K562 (cell line): ENCODE data around the gene EPHA10. TPM values are rescaled to one million over a fixed set of nuclear protein-coding genes. Genes with fewer than 3 reads are reported as not detected.
A peak's percentile ranks its signal among the peaks of the same experiment; 100 is the strongest.

Source experiments
- CBX1 ChIP-seq: sonication (generic); IDR thresholded peaks from 2 replicates; pipeline ENCODE4 v1.6.1; 2016; ENCODE audit warnings: antibody characterized with exemption, low read depth, mild to moderate bottlenecking
- ETV5 ChIP-seq: sonication (generic); formaldehyde crosslinking; IDR thresholded peaks from 2 replicates; pipeline ENCODE4 v1.4.0; 2020; ENCODE audit warnings: low read depth, mild to moderate bottlenecking, missing genetic modification reagents
- KDM5B ChIP-seq: fragments of 200-600 bp; sonication (generic); IDR thresholded peaks from 2 replicates; pipeline ENCODE4 v1.6.1; 2012; ENCODE audit warnings: low read depth, mild to moderate bottlenecking, moderate library complexity, low read length, control low read depth, inconsistent platforms; ENCODE audit not compliant: insufficient replicate concordance
- MBD2 ChIP-seq: sonication (generic); IDR thresholded peaks from 2 replicates; pipeline ENCODE4 v1.6.1; 2016; ENCODE audit warnings: low read depth, borderline replicate concordance
- MYBL2 ChIP-seq, 2 experiments: fragments of 450-650 bp in 1 of 2; sonication (generic) in 1 of 2; formaldehyde crosslinking in 1 of 2; IDR thresholded peaks; 2 replicates each; pipeline versions ENCODE4 v1.6.1 to v1.8.1; 2017 to 2022; ENCODE audit warnings: borderline replicate concordance in 1 of 2, inconsistent platforms in 1 of 2, low read depth in 1 of 2, mild to moderate bottlenecking in 1 of 2, missing genetic modification reagents in 1 of 2, moderate library complexity in 1 of 2
- MYNN ChIP-seq, 2 experiments: sonication (generic); formaldehyde crosslinking in 1 of 2; IDR thresholded peaks; 2 replicates each; pipeline versions ENCODE4 v1.5.0 to v1.6.1; 2016 to 2020; ENCODE audit warnings: antibody characterized with exemption in 1 of 2, missing genetic modification reagents in 1 of 2
- NEUROD1 ChIP-seq: fragments of 150-350 bp; IDR thresholded peaks from 2 replicates; pipeline ENCODE4 v1.6.1; 2014; ENCODE audit warnings: borderline replicate concordance, low read length, low read depth; ENCODE audit not compliant: partially characterized antibody
- NONO ChIP-seq, 2 experiments: fragments of 200-400 bp in 1 of 2; fragments of 450-650 bp in 1 of 2; formaldehyde crosslinking in 1 of 2; IDR thresholded peaks; 2 replicates each; pipeline ENCODE4 v1.6.1; 2017; ENCODE audit warnings: low read depth in 2 of 2, mild to moderate bottlenecking in 2 of 2, moderate library complexity in 2 of 2, low read length in 1 of 2
- POLR2A ChIP-seq: fragments of 450-650 bp; conservative IDR thresholded peaks from 2 replicates; pipeline ENCODE4 v1.6.1; 2016
- POU5F1 ChIP-seq: fragments of 150-350 bp; IDR thresholded peaks from 2 replicates; pipeline ENCODE4 v1.6.1; 2014; ENCODE audit warnings: borderline replicate concordance, low read length, low read depth, mild to moderate bottlenecking; ENCODE audit not compliant: partially characterized antibody
- RB1 ChIP-seq: fragments of 450-650 bp; IDR thresholded peaks from 2 replicates; pipeline ENCODE4 v1.6.1; 2017; ENCODE audit warnings: low read depth, mild to moderate bottlenecking
- RBBP5 ChIP-seq: fragments of 200-600 bp; sonication (generic); IDR thresholded peaks from 2 replicates; pipeline ENCODE4 v1.6.1; 2012; ENCODE audit warnings: borderline replicate concordance, mild to moderate bottlenecking, low read length, control low read depth, inconsistent platforms; ENCODE audit not compliant: insufficient read depth, poor library complexity, severe bottlenecking
- SIX5 ChIP-seq, 2 experiments: IDR thresholded peaks; 2 replicates each; pipeline ENCODE4 v1.6.1; 2011; ENCODE audit warnings: low read length in 2 of 2, borderline replicate concordance in 1 of 2, low read depth in 1 of 2, mild to moderate bottlenecking in 1 of 2, moderate library complexity in 1 of 2; ENCODE audit not compliant: insufficient read depth in 1 of 2
- SPI1 ChIP-seq: IDR thresholded peaks from 2 replicates; pipeline ENCODE4 v1.6.1; 2011; ENCODE audit warnings: low read depth, low read length, control low read depth, borderline replicate concordance
- SUPT5H ChIP-seq: fragments of 450-650 bp; IDR thresholded peaks from 2 replicates; pipeline ENCODE4 v1.6.1; 2016
- TOE1 ChIP-seq, 2 experiments: fragments of 450-650 bp in 1 of 2; sonication (generic) in 1 of 2; formaldehyde crosslinking in 1 of 2; IDR thresholded peaks; 2 replicates each; pipeline versions ENCODE4 v1.7.1 to v1.8.0; 2016 to 2022; ENCODE audit warnings: borderline replicate concordance in 2 of 2, mild to moderate bottlenecking in 2 of 2, antibody characterized with exemption in 1 of 2, inconsistent platforms in 1 of 2, low read depth in 1 of 2, missing genetic modification reagents in 1 of 2, moderate library complexity in 1 of 2
- ZNF785 ChIP-seq: fragments of 250-450 bp; sonication (Bioruptor Pico); IDR thresholded peaks from 2 replicates; pipeline ENCODE4 v1.4.0; 2020; ENCODE audit warnings: mild to moderate bottlenecking
- polyA plus RNA-seq, 8 experiments: library from polyadenylated mRNA; depleted of rRNA in 4 of 8; stranded (reverse) in 5 of 8; unstranded in 3 of 8; fragments of >200 nt; fragmentation: Nextera tagmentation in 2 of 8; fragmentation: Illumina TruSeq in 1 of 8; extraction: Ambion mirVana in 2 of 8; extraction: Trizol in 1 of 8; gene quantifications; 2 replicates each; pipeline versions ENCODE4 v1.2.1 to v1.2.3, GENCODE V29; 2011 to 2014; ENCODE audit warnings: inconsistent platforms in 1 of 8, missing spikeins in 1 of 8
- total RNA-seq, 7 experiments: library from RNA; depleted of rRNA in 6 of 7; stranded (reverse); fragments of >200 nt in 6 of 7; fragmentation: Illumina TruSeq in 2 of 7; extraction: Trizol in 2 of 7; gene quantifications; 2 replicates each; pipeline versions ENCODE4 v1.2.1 to v1.2.3, GENCODE V29; 2011 to 2021; ENCODE audit warnings: low replicate concordance in 1 of 7
- TF ChIP-seq, protein P1 (sequence below), 2 experiments: fragments of 450-650 bp; conservative IDR thresholded peaks; 2 replicates each; pipeline ENCODE4 v1.6.1; 2017; ENCODE audit warnings: mild to moderate bottlenecking in 2 of 2, moderate library complexity in 2 of 2
- TF ChIP-seq, protein P2 (sequence below): conservative IDR thresholded peaks from 2 replicates; pipeline ENCODE4 v1.6.1; 2011; ENCODE audit warnings: low read depth, mild to moderate bottlenecking, low read length; ENCODE audit not compliant: control insufficient read depth
- TF ChIP-seq, protein P3 (sequence below): sonication (generic); formaldehyde crosslinking; IDR thresholded peaks from 2 replicates; pipeline ENCODE4 v1.8.0; 2022; ENCODE audit warnings: mild to moderate bottlenecking, missing genetic modification reagents

The EPHA10 gene
- total and polyA plus RNA-seq, 9 of the 15 experiments (the other 6 are each of a cell fraction or from before 2014, with no cell fraction given), result 0.03 TPM; not detected in 8

DNA sequence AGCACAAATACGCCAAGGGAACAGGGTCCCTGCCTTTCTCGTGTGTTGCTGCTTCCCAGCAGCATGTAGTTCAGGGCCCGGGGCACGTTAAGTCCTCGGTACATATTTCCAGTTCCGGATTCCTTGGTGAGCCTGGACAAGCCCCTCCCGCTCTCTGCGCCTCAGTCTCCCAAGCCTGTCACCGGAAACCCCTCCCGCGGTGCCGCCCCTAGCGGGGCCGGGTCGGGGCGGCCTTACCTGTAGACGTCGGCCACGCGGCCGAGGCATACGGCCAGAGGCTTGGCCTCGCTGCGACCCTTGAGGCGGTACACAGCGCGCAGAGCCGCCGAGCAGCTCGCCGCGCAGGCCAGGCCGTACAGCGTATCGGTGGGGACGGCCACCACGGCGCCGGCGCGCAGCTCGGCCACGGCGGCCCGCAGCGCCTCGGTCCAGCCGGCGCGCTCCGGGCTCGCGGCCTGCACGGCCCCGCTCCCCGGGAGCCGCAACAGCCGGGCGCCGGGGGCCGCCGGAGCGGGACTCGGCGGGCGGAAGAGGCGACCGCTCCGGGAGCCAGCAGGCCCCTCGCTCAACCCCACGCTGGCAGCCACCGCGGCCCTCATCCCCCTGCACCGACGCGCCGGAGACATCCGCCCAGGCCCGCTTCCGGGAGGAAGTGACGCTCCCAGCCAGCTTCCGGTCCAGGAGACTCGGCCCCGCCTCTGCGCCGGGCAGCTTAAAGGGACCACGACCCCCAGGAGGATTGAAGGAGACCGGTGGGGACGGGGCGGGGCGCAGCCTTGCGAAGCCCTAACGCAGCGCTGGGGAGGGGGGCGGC, 42.8 kb upstream of the EPHA10 start, which contains the start of the genes C1orf122 and YRDC (continued):
- TF ChIP-seq RBBP5 (peak; percentile 98), POLR2A (peak; percentile 82), ZNF785 (no peak), NONO (IDR thresholded peaks at IDR 0.05; ENCODE audit: low read depth in 2 of 2, low read length in 1 of 2) (peak in 1 of 2 experiments; percentile 80; a peak in 3 of 4 replicates), POU5F1 (peak; percentile 53), KDM5B (peak; percentile 83), MYNN (IDR thresholded peaks at IDR 0.05) (no peak), MYNN (CRISPR knock-in tag; IDR thresholded peaks at IDR 0.05) (0 out of 2 replicates have a peak, but pooled peaks have one; percentile 18), TOE1 (IDR thresholded peaks at IDR 0.05; ENCODE audit: borderline replicate concordance) (peak; percentile 87), TOE1 (CRISPR knock-in tag; IDR thresholded peaks at IDR 0.05; ENCODE audit: borderline replicate concordance, low read depth) (no peak), MBD2 (peak; percentile 67), CBX1 (peak; percentile 24; the same call in 1 of the 2 replicates), ETV5 (CRISPR knock-in tag) (0 out of 2 replicates have a peak, but pooled peaks have one; percentile 16), MYBL2 (IDR thresholded peaks at IDR 0.05; ENCODE audit: low read depth) (no peak), MYBL2 (CRISPR knock-in tag; IDR thresholded peaks at IDR 0.05; ENCODE audit: borderline replicate concordance) (no peak), SIX5 (IDR thresholded peaks at IDR 0.05; ENCODE audit: borderline replicate concordance in 1 of 2, insufficient read depth in 1 of 2, low read depth in 1 of 2, low read length in 2 of 2) (0 out of 4 replicates have a peak, but pooled peaks of 1 of the 2 experiments have one; percentile 19), RB1 (peak; percentile 86), NEUROD1 (peak; percentile 75), SUPT5H (peak; percentile 63), SPI1 (peak; percentile 94)
- TF ChIP-seq, protein P1, sequence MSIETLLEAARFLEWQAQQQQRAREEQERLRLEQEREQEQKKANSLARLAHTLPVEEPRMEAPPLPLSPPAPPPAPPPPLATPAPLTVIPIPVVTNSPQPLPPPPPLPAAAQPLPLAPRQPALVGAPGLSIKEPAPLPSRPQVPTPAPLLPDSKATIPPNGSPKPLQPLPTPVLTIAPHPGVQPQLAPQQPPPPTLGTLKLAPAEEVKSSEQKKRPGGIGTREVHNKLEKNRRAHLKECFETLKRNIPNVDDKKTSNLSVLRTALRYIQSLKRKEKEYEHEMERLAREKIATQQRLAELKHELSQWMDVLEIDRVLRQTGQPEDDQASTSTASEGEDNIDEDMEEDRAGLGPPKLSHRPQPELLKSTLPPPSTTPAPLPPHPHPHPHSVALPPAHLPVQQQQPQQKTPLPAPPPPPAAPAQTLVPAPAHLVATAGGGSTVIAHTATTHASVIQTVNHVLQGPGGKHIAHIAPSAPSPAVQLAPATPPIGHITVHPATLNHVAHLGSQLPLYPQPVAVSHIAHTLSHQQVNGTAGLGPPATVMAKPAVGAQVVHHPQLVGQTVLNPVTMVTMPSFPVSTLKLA (conservative IDR thresholded peaks at IDR 0.05), result peak; percentile 63 to 75; a peak in 2 of 4 replicates
- TF ChIP-seq, protein P2, sequence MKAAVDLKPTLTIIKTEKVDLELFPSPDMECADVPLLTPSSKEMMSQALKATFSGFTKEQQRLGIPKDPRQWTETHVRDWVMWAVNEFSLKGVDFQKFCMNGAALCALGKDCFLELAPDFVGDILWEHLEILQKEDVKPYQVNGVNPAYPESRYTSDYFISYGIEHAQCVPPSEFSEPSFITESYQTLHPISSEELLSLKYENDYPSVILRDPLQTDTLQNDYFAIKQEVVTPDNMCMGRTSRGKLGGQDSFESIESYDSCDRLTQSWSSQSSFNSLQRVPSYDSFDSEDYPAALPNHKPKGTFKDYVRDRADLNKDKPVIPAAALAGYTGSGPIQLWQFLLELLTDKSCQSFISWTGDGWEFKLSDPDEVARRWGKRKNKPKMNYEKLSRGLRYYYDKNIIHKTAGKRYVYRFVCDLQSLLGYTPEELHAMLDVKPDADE, result peak; percentile 75
- TF ChIP-seq, protein P3, sequence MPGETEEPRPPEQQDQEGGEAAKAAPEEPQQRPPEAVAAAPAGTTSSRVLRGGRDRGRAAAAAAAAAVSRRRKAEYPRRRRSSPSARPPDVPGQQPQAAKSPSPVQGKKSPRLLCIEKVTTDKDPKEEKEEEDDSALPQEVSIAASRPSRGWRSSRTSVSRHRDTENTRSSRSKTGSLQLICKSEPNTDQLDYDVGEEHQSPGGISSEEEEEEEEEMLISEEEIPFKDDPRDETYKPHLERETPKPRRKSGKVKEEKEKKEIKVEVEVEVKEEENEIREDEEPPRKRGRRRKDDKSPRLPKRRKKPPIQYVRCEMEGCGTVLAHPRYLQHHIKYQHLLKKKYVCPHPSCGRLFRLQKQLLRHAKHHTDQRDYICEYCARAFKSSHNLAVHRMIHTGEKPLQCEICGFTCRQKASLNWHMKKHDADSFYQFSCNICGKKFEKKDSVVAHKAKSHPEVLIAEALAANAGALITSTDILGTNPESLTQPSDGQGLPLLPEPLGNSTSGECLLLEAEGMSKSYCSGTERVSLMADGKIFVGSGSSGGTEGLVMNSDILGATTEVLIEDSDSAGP (CRISPR knock-in tag), result peak; percentile 98
